Measurements from ENCODE around the gene DNAH10.
"Not testable (repeated sequence)": the region's sequence is repeated elsewhere in the genome, so short reads cannot be mapped to it uniquely, and the experiment has no call there.

The DNAH10 gene

DNA sequence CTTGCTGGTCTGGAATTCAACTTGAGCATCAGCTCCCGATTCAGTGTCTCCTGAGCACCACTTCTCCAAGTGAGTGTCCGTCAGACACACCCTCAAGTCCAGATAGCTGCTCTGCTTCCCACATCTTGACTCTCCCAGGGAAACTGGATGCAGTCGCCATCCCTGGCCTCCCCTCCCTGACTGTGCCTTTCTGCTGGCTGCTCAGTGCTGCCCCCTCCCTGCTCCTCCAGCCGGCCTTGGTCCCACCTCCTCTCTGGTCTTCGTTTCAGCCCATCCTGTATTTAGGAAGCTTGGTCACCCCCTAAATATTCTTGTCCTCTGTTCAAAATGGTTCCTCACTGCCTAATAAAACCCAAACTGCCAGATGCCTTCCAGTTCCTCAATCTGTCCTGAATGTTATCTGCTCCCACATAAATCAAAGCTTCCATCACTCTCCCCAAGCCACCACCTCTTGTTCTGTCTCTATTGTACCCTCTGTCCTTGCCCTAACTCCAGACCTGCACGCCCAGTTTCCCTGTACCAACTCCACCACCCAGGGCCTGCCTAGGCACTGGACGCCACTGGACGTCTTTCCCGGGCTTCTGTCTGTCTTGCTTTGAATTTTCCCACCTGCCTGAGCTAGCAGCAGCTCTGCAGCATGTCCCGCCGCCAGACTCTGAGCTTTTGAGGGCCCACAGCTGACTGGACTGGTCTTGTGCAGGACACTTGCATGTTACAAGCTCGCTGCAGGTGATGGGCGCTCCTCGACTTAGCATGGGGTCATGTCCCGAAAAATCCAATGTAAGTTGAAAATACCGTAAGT, 176.8 kb downstream of the DNAH10 start:
- no peak for FAIRE-seq

DNA sequence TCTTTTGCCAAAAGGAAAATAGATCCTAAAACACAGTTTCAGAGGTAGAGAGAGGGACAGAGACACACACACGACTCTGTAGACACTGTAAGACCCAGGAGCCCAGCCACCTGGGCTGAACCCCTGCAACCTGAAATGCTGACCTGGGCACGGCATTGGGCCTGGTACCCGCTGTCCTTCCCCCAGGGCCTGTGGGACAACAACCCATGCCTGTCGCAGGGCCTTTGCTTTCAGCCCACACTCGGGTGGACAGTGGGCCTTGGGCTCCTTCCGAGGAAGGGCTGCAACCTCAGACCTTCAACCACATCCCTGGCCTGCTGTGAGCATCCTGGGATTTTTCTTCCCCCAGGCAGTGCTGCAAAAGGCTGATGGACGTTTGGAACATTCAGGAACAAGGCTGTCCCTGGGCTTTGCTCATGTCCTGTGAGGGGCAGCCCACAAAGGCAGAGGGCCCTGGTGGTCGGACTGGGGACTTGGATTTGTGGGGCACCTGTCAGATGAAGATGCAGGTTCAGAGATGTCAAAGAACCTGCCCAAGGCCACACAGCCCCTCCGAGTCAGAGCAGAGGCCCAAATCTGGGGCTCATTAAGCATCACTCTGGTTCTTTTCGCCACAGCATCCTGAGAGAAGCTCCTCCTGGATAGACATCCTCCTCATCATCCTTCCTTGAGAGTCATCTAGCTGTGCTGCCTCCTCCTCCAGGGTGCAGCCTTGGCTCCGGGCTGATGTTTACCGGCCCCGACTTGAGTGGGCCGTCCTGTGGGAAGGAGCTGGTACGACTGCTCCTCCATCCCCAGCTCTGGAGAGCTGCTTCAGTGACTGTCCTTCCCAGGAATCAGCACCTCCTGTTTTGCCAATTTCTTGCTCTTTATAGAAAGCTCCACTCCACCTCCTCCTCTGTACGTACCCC, 177.9 kb downstream of the DNAH10 start:
- no peak for FAIRE-seq

DNA sequence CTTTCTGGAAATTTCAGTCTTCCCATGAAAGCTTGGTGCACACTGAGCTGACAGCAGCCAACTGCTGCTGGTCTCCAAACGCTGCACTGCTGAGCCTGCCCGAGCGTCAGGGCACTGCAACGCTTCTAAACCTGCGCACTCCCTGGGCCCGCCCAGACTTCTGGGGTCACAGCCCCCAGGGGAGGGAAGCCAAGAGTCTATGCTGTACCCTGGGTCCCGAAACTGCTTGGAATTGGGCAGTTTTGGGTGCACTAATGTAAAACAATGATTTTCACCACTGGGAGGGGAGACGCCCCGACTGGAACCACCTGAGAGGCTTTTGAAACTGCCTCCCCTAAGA, 178.5 kb downstream of the DNAH10 start:
- no peak for FAIRE-seq

DNA sequence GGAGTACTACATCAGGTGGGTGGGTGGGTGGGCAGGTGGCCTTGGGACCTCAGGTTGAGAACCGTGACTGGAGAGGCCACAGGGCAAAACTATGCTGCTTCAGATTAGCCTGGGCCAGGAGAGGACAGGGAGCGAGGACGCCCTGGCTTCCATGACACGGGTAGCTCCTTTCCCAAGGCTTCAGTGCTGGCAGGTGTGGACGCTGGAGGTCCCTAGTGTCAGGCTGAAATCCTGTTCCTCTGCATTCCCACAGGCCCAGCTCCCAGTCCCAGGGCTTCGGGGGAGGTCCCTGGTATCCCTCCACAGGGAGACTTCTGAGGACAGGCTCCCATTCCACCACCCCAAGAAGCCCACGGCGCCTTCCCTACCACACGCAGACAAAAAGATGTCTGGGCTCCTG, 178.9 kb downstream of the DNAH10 start:
- no peak for FAIRE-seq

DNA sequence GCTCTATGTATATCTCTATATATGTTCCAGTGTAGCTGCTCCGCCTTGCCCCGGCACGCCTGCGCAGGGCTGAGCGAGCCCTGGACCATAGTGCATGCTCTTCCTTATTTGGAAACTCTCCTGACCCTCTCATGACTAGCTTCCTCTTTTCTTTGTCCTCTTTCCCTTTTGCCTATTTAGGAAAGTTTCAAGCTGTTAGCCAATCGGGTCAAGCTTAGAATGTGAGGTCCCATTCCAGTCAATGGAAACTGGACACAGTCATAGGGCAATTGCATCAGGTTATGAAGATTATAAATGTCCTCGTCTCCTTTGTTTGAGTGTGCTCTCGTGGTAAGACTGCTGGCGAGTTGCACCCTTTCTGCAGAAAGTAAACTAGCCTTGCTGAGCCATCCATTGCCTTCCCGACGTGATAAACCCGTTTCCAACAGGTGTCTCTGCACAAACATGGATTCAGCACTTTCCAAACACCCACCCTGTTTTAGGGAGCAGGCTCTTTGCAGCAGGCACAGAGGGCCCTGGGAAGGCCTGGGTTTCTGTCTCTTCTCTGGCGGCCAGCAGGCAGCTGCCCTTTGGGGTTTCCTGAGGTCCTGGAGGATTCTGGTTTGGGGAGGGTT, 179.6 kb downstream of the DNAH10 start:
- FAIRE-seq = no peak

DNA sequence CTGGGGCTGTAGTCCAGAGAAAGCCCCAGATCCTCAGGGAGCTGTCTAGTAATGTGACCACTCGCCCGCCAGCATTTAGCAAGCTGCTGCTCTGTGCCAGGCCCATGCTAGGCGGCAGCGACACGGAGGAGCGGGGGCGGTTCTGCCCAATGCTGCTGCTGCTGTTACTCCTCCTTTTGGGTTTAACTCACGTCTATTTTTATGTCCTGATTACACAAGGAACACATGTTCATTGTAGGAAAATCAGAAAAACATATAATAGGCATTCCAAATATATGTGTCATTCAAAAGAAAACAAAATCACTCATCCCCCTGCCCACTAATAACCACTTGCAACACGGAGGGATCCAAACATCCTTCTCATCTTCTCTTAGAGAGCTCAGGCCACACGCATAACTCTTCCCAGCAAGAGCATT, 180.1 kb downstream of the DNAH10 start:
- FAIRE-seq = no peak

DNA sequence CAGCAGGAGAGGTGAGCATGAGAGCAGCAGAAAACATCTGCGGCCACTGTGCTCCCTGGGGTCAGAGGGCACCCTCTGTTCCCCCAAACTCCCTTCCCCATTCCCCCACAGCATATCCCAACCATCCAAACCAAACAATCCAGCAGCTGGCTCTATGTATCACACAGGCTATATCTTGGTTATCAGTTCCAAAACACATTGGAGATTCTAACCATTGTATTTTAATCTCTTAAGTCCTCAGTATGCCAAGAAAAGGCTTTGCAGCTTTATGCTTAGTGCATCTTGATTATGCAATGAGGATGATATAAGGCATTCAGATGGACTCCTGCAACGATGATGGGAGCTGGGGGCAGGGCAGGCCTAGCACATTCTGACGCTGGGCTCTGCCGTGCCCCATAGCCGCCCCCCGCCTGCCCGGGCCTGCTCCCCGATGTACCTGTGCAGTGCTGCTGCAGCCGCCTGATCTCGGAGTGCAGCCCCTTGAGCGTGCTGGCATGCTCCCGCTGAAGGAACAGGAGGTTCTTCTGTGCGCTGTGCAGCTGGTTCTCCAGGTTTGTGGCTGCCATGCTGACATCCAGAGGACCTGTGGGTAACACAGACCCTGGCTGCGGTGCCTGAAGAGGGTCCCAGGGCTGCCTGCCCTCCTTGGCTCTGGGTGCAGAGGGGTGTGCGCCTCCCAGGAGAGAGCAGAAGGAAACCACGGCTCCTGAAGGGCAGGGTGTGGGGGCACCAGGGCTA, 181.0 kb downstream of the DNAH10 start:
- no peak for FAIRE-seq

DNA sequence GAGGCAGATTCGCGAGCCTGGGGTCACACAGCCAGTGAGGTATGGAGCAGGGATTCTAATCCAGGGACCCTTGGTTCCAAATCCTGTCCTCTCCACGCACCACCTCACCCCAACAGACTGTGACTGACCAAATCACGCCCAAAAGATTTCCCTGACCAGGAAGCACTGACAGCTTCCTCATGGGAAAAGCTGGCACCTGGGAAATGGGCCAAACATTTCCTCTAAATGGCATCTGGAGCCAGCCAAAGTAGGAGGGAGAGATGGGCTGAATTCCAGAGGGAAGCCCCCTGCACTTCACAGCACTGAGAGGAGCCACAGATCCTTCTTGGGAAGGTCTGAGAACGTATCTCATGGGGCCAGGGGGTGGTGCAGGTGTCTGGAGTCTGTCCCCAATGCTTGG, 181.7 kb downstream of the DNAH10 start:
- no peak for FAIRE-seq

DNA sequence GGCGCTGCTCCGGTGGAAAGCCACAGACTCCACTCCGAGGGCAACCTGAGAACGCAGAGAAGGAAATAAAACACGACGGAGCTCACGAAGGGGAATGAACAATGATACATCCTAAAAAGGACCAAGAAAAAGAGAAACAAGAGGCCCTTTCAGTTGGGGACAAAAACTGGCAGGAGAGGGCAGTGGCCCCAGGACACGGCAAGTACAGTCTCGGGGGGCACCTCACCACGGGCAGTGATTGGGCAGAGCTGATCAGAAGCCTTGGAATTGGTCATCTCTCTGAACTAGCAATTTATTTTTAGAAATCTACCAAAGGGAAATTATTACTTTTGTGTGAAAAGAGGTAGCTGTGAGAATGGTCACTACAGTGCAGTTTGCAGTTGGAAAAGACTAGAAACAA, 182.6 kb downstream of the DNAH10 start:
- FAIRE-seq = no peak

DNA sequence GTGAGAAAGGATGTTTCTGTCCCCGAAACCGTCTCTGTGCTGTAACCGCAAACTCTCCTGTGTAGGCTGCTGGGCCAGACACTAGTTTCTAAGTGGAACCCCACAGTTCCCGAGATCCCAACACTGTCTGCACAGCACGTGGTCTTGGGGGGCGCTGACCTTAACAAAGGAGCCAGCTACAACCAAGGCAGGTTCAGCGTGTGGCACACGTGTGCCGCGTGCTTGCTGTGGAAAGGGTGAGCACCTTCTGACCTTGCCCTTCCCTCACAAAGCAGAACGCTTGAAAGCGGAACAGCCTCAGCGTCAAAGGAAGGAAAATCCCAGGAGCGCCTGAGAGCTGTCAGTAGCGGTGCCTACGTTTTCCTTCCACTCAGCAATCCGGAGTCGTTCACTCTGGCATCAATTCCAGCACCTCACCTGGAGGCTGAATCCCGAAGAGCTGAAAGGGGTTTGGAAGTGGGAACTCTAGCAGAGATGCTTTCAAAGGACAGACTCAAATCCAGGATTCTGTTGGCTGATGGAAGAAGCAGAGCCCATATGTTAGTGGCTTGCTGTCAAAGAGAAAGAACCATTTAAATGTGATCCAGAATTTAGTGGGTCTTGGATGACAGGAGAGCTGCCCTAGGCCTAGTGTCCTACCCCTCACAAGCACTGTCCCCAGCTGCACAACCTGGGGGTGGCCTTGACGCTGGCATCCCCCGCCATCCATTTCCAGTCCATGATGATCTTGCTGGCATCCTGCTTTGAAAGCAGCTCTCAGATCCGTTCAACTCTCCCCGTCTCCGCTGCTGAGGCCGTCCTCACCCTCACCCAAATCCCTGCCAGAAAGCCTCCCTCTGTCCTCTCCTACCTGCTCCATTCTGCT, 183.4 kb downstream of the DNAH10 start:
- no peak for FAIRE-seq

DNA sequence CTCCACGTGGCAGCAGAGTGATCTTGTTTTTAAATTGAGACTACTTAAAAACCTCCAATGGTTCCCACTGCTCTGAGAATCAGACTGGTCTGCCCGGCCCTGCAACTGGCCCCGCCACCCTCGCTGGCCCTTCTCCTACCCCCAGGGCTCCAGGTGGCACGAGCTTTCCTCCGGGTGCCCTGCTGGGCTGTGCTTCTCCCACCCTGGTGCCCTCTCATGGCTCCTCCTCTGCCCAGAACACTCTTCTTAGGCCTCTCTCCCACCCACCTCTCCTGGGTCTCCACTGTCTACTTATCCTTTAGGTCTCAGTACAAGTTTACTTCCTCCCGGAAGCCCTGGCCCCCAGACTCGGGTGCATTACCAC, 184.0 kb downstream of the DNAH10 start:
- FAIRE-seq = no peak

DNA sequence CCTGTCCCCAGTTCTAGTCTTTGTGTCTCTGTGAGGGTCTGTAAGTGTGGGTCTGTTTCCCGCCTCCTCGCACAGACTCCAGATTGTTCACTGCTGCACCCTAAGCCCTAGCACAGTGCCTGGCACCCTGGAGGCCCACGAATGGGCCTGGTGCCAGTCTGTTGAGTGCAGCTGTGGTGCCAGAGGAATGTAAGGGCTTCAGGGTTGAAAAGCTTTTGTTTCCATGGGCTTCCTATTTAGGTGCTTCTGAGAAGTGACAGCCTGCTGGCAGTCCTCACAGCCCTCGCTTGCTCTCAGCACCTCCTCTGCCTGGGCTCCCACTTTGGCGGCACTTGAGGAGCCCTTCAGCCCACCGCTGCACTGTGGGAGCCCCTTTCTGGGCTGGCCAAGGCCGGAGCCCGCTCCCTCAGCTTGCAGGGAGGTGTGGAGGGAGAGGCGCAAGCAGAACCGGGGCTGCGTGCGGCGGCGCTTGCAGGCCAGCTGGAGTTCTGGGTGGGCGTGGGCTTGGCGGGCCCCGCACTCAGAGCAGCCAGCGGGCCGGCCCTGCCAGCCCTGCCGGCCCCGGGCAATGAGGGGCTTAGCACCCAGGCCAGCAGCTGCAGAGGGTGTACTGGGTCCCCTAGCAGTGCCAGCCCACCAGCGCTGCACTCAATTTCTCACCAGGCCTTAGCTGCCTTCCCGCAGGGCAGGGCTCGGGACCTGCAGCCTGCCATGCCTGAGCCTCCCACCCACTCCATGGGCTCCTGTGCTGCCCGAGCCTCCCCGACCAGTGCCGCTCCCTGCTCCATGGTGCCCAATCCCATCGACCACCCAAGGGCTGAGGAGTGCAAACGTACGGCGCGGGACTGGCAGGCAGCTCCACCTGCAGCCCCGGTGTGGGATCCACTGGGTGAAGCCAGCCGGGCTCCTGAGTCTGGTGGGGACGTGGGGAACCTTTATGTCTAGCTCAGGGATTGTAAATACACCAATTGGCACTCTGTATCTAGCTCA, 184.7 kb downstream of the DNAH10 start:
- not testable (repeated sequence) for FAIRE-seq

DNA sequence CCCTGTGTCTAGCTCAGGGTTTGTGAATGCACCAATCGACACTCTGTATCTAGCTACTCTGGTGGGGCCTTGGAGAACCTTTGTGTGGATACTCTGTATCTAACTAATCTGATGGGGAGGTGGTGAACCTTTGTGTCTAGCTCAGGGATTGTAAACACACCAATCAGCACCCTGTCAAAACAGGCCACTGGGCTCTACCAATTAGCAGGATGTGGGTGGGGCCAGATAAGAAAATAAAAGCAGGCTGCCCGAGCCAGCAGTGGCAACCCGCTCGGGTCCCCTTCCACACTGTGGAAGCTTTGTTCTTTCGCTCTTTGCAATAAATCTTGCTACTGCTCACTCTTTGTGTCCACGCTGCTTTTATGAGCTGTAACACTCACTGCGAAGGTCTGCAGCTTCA, 185.4 kb downstream of the DNAH10 start:
- not testable (repeated sequence) for FAIRE-seq

DNA sequence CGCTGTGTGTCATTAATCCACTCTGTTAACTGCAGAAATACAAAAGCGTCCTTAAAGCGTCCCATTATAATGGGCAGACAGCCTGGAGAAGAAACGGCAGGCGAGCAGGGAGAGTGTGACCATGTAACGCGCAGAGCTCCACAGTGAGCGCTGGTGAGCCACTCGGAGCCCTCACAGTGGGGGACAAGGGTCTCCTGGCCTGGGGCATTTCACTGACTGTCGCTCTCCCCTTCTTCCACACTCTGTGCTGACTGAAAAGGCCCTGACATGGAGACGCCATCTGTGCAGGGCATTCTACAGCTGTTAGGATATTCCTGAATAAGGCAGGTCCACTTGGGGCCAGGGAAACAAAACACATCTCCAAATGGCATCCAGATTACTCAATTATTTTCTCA, 186.3 kb downstream of the DNAH10 start:
- no peak for FAIRE-seq

DNA sequence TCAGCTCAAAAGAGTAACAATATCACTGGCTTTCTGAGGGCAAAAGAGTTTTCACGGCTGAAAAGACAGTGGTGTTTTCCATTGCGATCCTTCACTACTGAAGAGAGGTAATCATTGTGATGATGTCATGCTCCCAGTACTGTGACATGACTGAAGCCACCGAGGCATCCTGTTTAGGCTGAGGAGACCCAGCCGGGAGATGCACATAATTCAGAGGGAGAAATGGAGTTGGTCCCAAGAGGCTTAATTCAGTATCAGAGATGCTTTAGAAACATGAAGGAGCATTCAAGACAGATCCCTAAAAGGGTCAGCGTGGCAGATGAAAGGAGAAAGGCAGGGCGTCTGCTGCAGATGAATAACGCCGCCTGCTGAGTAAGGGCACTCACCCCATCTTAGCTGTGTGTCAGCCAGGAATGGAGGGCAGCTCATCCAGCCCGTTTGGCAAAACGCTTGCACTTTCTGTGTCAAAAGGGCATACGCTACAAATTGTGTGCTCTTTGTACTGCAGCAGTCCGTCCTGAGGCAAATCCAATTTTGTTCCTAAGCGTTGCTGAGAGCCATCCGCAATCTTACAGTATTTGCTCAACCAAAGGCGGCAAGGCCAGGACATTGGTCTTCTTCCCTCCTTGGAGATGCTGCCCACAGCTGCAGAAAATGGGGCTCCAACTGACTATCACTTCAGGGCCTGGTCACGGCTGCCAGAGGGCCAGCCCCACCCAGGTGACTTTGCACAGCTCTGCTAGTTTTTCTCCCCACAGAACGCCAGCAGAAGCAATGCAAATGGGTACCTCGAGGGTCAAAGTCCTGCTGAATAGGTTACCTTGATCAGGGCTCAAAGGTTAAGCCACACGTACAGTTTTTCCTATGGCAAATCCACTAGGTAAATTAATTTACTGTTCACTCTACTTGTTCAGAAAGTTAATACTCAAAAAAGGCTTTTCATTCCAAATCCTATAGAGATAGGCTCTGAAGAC, 187.0 kb downstream of the DNAH10 start:
- no peak for FAIRE-seq

DNA sequence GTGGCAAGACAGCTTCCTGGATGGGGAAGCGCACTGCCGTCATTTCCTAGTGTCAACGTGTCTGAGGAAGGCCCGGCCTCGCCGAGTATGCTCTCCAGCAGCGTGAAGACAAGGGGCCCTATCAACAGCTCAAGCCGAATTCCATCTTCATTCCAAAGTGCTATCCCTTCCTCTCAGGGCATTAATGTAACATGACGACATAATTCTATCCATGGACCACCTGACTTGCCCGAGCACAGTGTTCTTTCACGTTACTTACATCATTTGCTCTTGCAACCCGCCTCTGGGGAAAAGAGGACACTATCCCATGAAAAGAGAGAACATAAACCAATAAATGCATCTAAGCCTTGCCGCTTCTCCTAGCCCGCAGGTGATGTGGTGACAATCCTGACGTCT, 187.7 kb downstream of the DNAH10 start:
- FAIRE-seq = no peak

DNA sequence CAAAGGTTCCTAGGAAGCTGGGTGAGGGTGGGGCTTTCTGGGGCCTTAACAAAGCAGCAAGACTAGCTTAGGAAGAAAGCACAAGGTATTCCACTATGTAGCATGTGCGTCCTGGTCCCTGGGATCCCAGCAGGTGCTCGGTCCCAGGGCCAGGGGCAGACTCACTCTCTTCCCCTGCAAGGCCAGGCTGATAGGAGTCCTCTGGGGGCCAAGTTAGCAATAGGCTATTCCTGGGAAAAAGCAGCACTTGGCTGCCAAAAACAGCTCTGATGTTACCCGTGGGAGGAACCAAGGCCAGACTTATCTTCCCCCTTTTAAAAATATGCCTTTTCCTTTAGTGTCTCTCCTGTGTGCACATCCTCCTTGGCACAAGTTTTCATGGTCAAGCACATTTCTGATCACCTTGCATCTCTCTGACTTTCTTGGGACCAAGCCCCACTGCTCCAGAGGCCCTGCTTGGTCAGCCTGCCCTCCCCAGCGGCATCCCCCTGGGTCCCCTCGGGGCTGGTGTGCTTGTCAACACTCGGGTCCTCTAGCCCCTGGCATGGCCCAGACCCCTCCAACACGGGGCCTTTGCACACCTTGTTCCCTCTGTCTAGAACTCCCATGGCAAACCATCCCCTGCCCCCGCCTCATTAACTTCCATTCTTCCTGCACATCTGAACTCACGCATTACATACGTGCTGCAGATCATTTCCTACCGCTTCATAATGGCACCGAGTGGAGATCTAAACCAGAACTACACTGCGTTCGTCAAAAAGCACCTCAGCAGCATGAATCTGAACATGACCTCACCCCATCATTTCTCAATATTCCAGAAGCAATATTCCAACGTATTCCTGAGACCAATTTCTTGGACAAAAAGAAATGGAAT, 188.6 kb downstream of the DNAH10 start:
- FAIRE-seq = no peak

DNA sequence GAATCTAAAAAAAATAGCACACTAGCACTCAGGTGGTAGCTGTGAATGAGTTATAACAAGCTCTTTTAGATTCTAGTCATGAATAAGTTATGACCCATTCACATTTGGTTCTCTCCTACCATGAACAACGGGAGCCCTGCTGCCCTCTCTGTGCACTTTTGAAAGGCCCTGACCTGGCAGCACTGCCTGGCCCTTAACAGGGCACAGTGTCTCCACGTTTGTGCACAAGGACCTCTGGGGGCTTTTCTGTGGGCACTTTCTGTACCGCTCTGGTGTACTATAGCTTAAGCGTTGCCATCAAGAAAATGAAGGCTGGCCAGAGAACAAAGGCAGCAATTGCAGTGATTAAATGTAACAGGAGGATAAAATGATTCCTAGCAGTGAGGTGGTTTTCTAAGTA, 189.4 kb downstream of the DNAH10 start:
- no peak for FAIRE-seq

Measured in colon (tissue), 2 donors.